Measurements from ENCODE around the gene KCNJ12.
"Not testable (repeated sequence)": the region's sequence is repeated elsewhere in the genome, so short reads cannot be mapped to it uniquely, and the experiment has no call there.

Gene KCNJ12

DNA sequence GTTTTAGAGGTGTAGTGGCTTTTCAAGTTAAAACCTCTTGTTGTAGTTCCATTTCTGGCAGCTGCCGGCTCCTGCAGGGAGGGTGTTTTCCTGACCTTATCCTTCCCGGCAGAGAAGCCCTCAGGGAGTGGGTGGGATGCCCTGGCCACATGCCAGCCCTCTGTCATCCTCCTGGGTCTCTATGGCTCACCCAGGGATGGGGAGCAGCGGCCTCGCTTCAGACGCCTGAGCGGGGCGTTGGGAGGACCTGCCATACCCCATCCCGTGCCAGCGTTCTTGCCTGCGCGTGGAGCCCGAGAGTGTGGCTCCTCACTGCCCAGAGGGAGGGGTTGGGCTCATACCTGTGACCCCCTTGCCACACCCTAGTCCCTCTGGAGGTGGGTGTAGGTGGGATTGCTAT lies 11.9 kb downstream of the KCNJ12 start:
- DNase-seq, result no peak

DNA sequence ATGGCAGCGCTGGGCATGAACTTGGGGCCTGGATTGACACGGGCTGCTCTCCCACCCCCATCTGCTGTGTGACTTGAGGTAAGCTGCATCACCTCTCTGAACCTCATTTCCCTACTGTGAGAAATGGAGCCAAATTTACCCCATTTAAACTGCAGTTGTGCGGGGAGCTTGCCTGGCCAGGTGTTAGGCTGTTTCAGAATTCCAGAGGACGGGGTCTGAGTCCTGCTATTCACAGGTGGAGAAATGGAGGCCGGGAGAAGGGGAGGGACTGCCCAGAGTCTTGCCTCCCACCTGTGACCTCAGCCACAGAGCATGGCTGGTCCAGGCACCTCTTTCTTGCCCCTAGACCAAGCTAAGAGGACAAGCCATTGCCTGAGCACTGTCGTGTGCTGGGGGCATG lies 12.8 kb downstream of the KCNJ12 start:
- DNase-seq, result no peak

DNA sequence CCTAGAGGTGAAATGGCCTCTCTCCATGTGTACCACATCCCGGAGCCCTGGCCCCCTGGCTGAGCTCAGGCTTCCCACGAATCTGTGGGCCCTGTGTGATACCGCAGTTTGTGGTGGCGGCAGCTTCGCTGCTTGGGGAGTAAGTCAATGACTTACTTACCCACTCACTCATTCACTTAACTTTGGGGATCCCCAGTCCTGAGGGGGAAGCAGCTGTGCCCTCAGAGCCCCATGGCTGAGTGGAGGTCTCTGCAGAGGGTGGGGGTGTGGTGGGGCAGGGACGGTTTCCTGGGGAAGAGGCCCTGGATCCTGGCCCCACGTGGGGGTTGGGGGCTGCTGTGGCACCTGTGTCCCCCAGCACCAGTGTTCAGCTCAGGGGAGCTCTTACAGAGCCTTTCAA lies 13.2 kb downstream of the KCNJ12 start:
- DNase-seq, result no peak

DNA sequence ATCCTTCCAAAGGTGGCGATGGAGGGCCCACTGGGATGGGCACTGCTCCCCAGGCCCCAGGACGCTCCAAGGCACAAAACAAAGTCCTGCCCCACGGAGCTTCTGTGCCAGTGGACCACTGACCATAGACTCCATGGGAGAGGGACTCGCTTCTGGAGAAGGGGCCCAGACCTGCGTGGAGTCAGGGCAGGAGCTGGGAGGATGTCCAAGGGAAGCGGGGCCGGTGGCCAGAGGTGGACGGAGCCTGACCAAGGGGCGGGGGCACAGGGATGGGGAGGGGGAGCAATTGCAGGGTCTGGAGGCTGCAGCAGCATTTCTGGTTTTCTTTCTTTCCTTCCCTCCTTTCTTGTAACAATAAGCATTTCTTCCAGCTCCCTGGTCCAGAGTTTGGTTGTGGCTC lies 14.1 kb downstream of the KCNJ12 start:
- DNase-seq, result no peak

DNA sequence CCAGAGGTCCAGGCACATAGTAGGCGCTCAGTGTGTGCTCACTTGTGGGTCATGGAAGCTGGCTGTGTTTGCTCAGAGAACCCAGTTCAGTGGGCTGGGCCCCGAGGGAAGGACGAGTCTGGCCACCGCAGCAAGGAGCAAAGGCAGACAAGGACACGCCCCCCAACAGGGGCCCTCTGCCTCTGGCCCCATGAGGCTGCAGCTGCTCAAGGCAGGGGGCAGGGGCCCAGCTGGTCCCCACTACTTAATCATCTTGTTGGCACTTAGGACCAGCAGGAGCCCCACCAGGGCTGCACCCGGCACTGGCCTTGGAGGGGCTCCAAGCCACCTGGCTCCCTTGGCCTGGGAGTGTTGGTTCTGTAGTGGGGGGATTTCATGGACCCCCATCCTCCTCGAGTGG lies 16.1 kb downstream of the KCNJ12 start:
- DNase-seq, result no peak

DNA sequence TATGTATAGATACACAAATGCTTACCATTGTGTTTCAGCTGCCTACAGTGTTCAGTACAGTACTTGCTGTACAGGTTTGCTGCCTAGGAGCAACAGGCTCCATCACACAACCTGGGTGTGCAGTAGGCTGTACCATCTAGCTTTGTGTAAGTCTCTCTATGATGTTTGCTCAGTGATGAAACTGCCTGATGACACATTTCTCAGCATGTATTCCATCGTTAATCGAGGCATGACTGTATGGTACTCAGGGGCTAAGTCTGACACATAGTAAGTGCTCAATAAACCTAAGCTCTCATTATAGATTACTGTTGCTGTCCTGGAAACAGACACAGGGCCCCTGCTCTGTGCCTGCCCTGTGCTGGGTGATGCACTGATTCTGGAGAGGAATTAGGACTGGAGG lies 18.1 kb downstream of the KCNJ12 start:
- DNase-seq, result no peak

DNA sequence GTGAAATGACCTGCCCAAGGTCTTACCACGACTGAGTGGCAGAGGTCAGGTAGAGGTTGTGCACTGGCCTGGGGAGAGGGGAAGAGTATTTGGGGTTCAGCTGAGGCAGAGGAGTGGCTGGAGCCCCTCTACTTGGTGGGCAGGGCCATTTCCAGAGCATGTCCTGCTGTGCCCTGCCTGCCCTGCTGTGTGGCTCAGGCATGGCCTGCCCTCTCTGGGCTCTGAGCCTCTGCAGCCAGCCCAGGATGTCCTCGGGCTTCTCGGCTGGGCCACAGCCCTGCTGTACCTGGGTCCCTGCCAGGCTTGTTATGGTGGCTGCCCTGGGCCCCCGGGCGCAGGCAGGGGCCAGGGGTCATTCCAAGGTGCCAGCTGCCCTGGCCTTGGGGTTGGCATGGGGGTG lies 19.6 kb downstream of the KCNJ12 start:
- no peak for DNase-seq

DNA sequence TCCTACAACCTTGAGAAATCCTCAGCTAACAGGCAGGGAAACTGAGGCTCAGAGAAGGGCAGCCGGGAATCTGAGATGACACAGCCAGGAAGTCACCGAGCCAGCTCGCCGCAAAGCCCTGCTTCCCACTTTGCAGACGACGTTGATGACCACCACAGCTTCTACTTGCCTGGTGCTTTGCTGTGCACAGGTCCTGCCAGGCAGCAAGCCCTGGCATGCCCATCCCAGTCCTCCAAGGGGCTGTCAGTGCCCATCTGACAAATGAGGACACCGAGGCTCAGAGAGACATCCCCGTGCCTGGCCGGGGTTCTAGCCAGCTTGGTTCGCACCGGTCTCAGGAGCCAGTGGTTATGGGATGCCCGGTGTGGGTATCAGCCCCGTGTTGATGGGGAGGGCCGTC lies 20.1 kb downstream of the KCNJ12 start:
- no peak for DNase-seq

DNA sequence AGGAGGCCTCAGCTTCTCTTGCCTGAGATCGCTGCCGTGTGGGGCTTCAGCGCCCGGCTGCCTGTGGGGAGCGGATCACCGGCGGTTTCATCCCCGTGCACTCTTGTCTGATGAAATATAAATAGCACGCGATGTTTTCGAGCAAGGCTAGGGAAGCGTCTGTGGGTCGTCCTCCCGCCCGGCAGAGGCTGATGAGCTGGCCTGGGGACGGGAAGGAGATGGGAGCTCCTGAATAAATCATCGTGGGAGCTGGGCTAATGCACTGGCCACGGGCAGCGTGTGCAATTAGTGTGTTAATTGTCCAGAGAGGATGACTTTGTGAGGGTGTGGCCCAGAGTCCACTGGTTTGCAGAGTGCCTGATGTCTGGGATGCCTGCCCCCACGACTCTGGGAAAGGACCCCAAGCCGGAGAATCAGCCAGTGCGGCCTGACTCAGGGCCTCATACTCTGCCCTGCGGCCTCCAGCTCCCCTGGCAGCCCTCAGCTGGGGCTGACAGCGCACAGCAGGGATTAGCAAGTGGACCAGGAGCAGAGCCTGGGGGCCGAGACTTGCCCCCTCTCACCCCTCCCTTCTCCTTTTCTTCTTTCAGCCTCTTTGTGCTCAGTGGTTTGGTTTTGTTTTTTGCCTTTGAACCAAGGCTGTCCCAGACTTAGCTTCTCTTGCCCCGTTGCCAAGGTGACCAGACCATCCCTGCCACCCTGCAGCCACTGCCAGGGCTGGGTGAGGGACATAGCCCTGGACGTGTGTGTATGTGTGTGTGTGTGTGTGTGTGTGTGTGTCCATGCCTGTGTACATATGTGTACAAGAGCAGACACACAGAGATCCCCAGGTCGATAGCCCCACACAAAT lies 21.4 kb downstream of the KCNJ12 start:
- no peak for DNase-seq

DNA sequence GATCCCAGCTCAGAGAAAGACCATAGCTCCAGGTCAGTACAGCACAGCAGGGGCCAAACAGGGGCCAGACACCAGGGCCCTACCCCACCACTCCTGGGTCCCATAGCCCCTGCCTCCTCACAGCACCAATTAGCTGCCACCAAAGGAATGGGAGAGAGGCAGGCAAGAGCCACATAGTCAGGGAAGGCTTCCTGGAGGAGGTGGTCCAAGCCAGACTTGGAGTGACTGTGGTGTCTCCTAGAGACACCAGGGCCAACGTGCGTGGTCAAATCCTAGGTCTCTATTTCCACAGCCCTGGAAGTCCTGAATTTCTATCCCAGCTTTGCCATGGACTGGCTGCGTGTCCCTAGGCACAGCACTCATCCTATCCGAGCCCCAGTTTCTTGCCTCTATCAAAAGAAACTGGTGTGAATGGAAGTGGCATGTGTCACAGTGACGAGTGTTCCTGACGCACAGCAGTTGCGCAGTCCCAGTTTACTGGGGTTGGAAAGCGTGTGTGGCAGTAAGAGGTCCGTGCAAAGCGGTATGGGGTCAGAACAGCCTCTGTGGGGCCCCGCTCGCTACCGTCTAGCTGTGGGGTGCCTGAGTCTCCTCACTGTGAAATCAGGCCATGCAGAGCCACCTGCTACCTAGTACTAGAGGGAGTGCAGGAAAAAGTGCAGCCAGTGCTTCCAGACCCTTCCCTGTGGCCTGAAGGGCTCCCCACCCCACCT lies 23.5 kb downstream of the KCNJ12 start:
- no peak for DNase-seq

DNA sequence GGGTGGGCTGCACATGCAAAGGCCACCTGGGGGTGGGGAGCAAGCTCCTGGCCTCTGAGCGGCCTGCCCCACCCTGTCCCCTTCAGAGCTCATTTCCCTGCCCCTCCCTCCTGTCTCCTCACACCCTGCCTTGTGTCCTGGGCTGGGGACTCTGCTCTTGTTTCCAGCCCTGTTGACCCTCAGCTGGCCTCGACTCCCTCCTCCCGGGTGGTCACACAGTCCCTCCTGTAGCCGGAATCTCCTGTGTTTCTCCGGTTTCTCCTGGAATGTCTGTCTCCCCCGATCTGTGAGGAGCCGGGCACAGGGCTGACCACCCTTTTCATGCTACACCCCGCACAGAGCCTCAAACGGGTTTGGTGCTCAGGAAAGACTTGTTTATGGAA lies 24.0 kb downstream of the KCNJ12 start:
- not testable (repeated sequence) for DNase-seq

DNA sequence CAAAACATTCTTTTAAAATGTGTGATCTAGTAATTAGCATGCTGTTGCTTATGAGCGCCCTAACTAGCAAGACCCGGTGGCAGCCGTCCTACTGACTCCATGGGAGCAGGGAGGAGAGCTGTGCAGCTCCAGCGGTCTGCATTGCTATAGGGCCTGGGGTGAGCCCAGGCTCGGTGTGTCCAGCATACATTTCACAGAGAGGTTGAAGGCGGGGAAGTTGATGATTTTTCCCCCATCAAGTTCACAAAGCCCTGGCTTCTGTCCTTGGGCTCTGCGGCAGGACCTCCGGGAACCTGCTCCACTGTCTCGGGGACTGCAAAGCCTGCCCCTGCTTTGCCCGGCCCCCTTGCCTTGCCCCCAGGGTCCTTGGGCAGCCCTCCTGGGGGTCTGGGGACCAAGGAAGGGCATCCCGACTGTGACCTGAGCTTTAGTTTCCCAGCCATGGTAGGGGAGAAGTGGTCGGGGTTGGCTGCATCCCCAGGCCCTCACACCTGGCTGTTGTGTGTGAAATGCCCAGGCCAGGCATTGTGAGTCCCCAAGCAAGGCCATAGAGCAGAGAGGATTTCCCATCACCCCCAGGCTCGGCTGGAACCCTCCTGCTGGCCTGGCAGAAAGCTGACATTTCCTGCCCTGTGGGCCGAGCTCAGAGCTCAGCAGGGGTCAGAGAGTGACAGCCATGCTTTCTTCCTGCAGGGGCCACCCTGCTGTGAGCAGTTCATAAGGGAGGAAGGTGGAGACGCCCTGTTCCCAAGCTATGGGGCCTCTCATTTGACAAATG lies 24.8 kb downstream of the KCNJ12 start:
- DNase-seq, result no peak

DNA sequence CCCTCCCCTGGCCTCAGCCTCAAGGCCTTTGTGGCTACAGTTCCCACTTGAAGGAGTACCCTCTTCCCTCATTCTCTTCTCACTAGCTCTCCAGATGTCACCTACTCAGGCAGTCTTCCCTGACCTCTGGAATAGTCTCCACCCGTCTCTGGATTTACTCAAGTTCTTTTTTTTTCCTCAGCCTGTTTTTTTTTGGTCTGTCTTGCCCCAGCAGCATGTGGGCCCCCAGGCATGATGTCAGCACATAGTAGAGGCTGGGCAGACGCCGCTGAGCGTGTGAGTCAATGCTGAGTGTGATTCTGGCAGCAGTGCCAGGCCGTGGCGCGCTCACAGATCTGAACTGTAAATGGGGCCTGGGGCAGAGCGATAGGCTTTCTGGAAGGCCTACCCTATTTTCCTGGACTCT lies 26.0 kb downstream of the KCNJ12 start:
- DNase-seq, result peak in 1 of 2 donors; percentile 23

DNA sequence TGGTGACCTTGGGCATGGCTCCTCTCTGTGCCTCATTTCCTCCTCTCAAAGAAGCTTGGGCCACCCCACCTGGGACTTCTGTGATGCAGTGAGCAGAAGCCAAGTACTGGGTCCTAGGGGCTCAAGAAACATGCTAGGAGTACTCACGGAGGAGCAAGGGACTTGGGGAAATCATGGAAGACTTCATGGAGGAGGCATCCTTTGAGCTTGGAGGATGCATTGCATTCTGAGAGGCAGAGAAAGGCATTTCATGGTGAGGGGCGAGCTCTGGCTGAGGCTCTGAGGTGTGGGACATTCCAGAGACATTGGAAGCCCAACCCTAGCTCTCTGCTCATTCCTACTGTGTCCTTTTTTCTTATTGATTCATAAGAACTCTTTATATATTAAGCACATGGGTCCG lies 26.8 kb downstream of the KCNJ12 start:
- not testable (repeated sequence) for DNase-seq

DNA sequence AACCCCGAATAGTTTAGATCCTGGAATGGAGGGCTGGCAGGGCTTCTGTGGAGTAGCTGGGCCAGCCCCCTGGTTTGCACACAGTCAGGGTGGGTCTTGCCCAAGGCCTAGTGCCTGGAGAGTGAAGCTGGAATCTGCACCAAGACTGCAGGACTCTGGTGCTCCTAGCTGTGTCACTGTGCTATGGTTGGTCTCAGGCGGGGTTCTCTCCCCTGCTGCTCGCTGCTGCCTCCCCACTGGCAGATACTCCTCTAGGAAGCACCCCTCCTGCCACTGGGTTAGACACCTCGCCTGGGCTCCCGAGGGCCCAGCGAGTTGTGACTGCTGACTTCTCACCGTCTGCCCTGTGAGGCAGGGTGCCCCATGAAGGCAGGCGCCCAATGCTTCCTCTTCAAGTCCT lies 27.9 kb downstream of the KCNJ12 start:
- DNase-seq, result not testable (repeated sequence)

DNA sequence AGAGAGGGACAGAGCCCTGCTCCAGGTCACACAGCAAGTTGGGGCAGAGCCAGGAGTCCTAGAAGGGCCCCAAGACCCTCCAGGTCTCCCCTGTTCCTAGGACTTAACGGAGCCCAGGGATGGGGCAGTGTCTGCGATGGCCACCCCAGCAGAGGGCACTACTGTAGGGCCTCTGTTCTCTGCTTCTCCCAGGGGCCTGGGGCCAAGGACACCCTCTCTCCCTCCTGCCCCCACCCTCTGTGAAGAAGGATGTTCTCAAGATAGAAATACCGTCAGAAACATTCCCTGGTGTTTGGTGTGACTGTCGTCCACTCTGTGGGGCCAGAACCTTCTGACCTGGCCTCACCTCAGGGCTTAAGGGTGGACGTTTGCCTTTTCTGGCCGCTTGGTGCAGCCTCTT lies 28.4 kb downstream of the KCNJ12 start:
- not testable (repeated sequence) for DNase-seq

DNA sequence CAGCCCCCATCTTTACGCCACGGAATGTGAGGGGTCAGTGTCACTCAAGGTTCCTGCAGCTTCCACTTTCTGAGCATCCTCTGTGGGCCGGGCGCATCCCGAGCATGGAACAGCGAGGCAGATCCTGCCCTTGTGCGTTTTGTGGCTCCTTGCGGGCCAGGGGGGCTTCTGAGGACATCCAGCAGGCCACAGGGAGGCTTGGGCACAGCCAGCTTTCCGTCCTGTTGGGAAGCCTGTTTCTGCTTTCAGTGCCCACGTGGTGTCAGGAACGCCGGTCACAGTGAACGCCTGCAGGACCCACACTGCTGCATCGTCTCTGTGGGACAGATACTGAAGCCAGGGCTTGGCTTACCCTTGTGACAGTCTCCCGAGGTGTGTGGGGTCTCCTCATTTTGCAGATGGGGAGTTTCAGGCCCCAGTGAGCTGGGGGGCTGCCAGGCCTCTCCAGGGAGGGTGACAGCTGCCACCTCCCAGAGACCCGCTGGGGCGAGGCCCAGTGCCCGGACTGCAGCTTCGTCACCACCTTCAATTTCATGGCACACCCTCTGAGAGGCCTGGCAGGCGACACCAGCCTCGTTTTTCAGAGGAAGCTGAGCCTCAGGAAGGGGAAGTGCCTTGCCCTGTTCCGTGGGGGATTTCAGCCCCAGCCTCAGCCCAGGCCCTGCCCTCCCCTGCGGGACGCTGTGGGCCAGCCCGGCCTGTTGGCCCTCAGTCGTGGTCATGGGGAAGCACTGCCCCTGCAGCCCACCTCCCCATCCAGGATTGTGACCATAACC lies 29.0 kb downstream of the KCNJ12 start:
- not testable (repeated sequence) for DNase-seq

DNA sequence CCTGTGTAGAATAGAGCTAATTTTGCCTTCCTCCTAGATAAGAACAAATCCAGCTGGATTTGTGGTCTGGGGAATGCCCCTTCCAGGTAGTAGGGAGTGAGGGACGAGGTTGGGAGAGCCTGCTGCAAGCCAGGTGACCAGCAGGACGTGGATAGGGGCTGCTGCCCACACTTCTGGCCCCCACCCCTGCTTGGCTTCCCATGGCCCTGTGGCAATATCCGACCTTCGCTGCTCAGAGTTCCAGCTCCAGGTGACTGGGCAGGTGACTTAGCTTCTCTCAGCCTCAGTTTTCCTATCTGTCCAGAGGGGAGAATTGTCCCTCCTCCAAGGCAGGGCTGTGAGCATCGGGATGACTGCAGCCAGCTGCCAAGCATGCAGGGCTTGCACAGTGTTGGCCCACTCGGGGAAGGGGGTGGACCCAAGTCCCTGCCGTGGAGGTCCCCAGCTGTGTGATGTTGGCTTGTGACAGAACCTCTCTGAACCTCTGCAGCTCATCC lies 29.8 kb downstream of the KCNJ12 start:
- DNase-seq, result not testable (repeated sequence)

DNA sequence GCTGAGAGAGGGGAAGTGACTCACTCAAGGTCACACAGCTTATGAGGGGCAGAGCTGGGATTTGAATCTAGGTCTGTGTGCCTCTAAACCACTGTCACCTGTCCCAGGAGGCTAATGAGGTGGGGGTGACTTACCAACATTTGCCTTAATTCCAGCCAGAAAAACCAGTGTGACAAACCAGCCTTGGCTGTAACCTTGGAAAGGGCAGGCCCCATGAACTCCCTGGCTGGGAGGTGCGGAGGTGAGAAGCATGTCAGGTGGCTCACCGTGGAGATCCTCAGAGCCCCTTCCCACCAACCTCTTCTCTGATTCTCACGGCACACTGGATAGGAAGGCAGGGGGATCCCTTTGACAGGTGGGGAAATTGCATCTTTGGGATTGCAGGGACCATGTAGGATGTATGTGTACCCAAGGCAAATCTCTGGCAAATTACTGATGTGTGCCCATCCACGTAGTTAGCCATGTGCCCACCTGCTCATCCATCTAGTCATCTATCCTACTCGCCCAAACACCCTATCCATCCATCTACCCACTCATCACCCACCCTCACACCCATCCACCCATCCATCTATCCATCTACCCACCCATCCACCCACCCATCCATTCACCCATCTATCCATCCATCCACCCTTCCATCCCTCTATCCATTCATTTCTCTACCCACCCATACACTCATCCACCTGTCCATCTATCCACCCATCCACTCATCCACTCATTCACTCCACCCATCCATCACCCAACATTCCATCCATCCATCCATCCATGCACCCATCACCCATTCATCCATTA lies 30.7 kb downstream of the KCNJ12 start:
- not testable (repeated sequence) for DNase-seq

DNA sequence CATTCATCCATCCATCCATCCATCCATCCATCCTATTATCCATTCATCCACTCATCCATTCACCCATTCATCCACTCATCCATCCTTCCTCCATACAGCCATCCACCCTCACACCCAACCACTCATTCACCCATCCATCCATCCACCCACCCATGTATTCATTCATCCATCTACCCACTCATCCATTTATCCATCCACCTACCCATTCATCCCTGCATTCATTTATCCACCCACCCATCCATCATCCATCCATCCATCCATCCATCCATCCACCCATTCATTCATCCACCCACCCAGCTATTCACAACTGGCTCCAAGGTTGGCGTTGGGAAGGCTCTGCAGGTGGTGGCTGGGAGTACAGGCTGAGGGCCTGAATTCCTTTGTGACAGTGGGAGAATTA lies 31.6 kb downstream of the KCNJ12 start:
- DNase-seq, result not testable (repeated sequence)

DNA sequence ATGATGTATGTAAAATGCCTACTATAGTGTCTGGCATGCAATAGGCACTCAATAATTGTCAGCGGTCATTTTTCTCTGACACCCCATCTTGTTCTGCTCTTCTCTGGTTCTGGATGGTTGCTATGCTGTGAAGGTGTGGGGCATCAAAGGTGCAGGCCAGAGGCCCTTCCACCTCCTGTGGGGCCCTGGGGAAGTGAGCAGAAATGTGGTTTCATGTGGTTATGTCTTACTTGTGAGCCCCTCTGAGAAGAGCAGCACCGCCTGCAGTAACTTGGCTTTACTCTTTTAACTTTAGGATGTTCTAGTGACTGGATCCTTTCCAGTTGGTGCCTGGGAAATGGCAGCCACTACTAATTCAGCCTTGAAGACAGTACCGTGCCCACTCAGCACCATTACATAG lies 32.1 kb downstream of the KCNJ12 start:
- not testable (repeated sequence) for DNase-seq
